CD4-positive, alpha-beta T cell treated with Interleukin-17A for 1 hour (primary cell): Measurements from ENCODE around the gene EPB41L4B.

Experiments
- DNase-seq: peaks from one replicate; pipeline ENCODE4 v3.0.0-alpha.2; 2020

EPB41L4B gene

GRCh38 chr9:109192732-109193361 lies 128.0 kb downstream of the EPB41L4B start:
- DNase-seq = no peak

GRCh38 chr9:109191746-109192145 lies 129.1 kb downstream of the EPB41L4B start:
- no peak for DNase-seq

DNA sequence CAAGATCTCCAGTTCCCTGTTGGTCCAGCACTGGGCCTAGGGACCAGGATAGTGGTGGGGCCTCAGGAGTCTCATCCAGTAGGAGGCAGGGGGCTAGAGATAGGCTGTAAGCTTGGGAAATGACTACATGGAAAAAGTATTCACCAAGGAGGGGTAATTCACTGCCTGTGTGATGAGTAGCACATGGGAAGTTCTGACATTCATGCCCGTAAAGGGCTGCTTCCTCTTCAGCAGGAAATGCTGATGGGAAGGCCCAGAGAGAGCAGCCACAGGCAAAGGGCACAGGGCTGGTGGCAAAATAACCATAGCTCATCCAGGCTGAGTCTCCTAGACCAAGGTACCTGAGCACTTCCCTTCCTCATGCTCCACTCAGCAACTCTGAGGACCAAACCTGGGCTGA lies 130.7 kb downstream of the EPB41L4B start:
- DNase-seq = no peak

DNA sequence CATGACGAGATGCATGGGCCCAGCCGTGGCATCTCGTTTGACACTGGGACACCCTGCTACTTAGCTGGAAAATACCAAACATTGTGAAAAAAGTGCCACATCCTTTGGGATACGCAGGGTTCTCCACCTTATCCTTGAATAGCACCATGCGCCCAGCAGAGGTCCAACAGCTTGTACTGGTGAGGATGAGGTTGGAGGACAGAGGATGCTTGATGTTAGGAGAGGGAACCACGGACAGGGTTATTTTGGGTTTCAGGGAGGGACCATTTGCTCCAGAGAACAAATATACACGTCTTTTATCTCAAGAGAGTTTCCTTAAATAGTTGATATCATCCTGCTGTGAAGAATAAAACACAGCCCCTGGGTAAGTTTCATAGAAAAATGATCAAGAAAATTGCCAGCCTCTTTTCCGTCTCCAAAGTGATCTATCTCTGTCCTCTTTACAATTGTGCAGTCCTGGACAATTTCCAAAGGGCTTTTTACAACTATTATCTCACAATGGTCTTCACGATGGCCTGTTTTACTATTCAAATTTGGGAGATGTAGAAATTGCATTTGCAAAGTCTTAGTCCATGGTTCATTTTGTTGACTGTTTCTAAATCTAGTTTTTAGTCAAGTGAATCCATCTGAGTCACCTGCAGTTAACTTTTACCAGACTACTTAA lies 133.9 kb downstream of the EPB41L4B start:
- no peak for DNase-seq

GRCh38 chr9:109182940-109183798 lies 137.7 kb downstream of the EPB41L4B start:
- no peak for DNase-seq

DNA sequence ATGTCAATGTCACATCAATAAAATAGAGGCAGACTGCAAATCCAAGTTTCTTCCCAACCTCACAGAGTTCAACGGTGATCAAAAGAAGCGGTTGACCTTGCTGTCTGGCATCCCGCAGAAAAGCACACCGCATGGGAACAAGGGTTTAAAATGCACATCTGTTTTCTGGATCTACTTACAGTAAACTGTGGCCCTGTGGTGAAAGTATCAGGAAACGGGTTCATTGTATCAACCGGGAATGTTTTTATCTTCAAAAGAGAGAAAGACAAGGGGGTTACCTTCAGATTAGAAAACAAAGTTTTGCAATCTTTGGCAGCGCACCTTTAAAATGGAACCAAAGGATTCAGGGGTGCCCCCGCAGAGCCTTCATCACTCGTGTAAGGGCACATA lies 138.3 kb downstream of the EPB41L4B start:
- DNase-seq = no peak

- peak; percentile 26 for DNase-seq
These were observed 139.6 kb downstream of the EPB41L4B start for GRCh38 chr9:109181284-109181683.

DNA sequence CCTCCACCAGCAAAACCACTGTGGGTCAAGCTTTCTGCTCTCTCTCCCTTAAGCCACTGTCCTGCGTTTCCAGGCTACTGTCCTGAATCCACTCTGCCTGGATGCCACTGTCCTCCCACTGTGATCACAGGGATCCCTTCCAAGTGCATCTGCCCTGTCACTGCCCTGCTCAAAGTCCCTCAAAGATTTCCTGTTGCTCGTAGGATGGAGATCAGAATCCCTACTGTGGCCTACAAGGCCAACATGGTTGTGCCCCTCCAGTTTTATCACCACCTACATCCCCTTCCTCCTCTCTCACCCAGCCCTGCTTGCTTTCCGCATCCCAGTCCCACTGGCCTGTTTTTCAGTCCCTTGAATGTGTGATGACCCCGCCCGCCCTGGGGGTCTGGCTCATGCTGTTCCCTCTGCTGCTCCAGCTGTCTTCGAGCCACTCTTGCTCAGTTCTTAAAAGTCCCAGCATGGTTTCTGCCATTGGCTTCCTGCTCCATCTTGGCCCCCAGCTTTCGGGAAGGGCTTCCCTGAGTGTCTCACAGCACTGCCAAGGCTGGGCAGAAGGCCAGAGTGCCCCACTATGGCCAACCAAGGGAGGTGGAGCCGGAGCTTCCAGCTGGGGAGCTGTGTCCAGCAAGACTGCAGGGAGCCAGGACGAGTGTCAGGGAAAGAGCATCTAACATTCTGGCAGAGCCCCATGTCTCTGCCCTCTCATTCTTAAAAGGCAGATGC lies 140.9 kb downstream of the EPB41L4B start:
- no peak for DNase-seq

DNA sequence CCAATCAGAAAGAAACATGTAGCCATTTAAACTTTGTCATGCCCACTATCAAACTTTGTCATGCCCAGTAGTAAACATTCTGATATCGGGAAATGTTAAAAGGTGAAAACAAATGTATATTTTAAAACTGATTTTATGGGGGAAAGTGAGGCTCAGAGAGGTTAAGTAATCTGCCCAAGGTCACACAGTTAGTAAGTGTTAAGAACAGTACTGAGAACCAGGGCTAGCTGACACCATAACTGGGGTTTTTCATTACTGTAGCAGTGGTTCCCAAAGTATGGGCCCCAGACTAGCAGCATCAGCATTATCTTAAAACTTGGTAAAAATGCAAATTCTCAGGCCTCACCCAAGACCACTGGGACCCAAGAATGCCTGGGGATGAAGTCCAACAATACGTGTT lies 143.9 kb downstream of the EPB41L4B start:
- no peak for DNase-seq

DNA sequence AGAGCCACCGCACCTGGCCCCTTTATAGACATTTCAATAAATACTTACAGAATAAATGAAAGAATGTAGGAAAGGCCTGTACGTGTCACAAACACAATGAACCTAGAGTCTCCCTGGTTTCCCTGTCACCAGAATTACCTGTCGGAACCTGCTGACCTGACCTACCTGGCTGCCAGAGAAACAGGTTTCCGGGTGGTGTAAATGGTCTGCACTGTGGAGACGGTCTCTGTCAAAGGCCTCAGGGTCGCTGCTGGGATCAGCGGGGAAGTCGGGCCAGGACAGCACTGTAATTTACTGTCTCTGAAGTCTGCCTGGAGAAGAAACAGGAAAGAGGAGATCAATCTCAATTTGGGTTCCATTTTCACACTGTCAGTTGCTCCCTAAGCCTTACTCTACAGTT lies 144.5 kb downstream of the EPB41L4B start:
- DNase-seq = no peak

- DNase-seq = no peak
These were observed 147.9 kb downstream of the EPB41L4B start for GRCh38 chr9:109172935-109173334.

- no peak for DNase-seq
These were observed 148.9 kb downstream of the EPB41L4B start for GRCh38 chr9:109171926-109172325.

GRCh38 chr9:109168170-109168569 lies 152.7 kb downstream of the EPB41L4B start:
- DNase-seq = no peak

DNA sequence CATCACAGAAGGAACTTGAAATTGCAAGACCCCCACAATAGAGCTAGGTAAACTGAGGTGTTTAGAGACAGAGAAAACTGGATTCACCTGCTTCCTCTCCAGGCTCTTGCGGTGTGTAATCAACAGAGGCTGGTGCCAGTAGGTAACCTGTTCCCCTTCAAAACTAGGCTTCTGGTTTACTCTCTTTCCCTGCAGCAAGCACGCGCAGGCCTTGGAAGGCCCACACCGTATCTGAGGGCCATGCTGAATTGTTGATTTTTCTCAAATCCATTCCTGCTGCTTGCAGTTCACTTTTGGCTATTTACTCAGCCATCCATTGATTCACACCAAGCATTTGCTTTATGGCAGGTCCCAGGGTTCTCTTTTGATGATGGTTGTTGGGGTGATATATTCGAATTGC lies 153.1 kb downstream of the EPB41L4B start:
- DNase-seq = no peak

GRCh38 chr9:109166771-109167601 lies 153.9 kb downstream of the EPB41L4B start, which contains the start of gene FRRS1L:
FRRS1L (minus strand) TSS chr9:109167249; CDS start chr9:109167138, 111 bp downstream.
- DNase-seq = no peak

- no peak for DNase-seq
These were observed 154.6 kb downstream of the EPB41L4B start for GRCh38 chr9:109166171-109166770.

DNA sequence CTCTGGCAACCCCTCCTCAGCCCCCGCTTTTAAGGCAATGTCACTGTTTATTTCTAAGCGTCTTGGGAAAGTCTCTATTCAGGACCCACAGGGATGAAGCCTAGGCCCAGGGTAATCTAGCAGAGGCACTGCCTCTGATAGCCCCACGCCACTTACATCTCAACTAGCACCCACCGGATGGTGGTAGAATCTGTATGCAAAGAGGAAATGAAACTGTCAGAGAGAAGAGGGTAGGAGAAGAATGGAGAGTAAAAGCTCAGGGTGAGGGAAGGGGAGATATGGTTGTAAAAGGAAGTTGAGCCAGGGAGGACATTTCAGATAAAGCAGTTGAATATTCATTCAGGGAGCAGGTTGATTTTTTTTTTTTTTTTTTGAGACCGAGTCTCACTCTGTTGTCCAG lies 156.8 kb downstream of the EPB41L4B start:
- DNase-seq = no peak

DNA sequence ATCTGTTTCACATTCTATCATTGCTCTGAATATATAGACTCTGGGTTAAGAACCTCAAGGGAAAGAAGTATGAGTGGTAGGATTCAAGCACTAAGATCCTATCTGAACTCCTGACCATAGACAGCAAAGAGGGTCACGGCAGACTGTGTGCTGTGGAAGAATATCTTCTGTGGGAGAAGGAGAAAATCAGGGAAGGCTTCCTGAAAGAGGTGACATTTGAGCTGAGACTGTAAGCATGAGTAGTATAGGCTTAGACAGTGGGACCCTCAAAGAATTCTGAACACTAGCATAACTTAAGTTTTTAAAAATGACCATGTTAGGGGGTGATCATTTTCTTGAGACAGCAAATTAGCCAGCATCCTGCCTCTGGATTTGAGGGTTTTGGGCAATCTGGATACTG lies 157.7 kb downstream of the EPB41L4B start:
- DNase-seq = no peak

DNA sequence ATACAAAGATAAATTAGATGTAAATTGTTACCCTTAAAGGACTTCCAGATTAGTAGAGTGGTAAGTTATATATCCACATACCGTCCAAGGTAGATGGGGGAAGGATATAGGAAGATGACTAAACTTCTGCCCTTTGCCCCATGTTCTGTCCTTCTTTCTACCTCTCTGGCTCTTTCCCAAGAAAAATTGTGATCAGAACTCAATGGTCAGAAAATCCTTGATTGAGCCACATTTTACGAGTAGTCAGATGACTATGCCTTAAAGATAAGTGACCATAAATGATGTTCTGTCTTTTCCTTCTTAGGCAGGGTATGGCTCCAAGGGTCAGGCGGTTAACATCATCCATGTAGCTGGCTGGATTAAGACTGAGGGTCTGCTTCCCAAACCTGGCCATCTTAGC lies 158.2 kb downstream of the EPB41L4B start:
- DNase-seq = no peak

DNA sequence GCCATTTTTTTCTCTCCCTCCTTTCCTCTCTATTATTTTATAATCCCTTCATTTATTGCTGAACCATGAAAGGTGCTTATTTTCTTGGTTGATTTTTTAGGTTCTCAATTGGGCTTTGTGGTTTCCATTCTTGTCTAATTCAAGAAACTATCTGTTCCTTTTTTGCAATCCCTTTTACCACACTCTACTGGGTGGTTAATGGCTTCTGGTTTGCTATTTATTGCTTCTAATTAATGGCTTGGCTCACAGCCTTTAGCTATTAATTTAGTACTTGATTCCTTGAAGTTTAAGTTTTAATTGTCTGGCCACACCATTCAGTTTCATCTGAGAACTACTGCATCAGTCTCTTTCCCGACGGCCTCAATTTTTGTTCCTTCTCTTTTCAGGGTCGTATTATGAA lies 159.4 kb downstream of the EPB41L4B start:
- no peak for DNase-seq

GRCh38 chr9:109159583-109159982 lies 161.3 kb downstream of the EPB41L4B start:
- DNase-seq = no peak

- no peak for DNase-seq
These were observed 162.2 kb downstream of the EPB41L4B start for GRCh38 chr9:109158651-109159050.
